Chondrocyte (in vitro differentiated cells): ENCODE results near the gene CASP9. TPM values are rescaled to one million over a fixed set of nuclear protein-coding genes. Genes with fewer than 3 reads are reported as not detected.
"Not testable (repeated sequence)": the region's sequence is repeated elsewhere in the genome, so short reads cannot be mapped to it uniquely, and the experiment has no call there.

ENCODE experiments used
- DNase-seq: peaks from one replicate; pipeline ENCODE4 v3.0.0; 2021; ENCODE audit warnings: mixed read lengths, low spot score
- H3K27ac Mint-ChIP-seq: one replicate; pipeline ENCODE4 v1.8.0; 2021; ENCODE audit warnings: mild to moderate bottlenecking, moderate library complexity, mixed read lengths; ENCODE audit not compliant: unreplicated experiment
- H3K27me3 Mint-ChIP-seq: 2 replicates; pipeline ENCODE4 v1.8.0; 2021; ENCODE audit warnings: low read depth, mixed read lengths
- H3K36me3 Mint-ChIP-seq: 2 replicates; pipeline ENCODE4 v1.8.0; 2021; ENCODE audit warnings: low read depth, mixed read lengths
- H3K4me1 Mint-ChIP-seq: 2 replicates; pipeline ENCODE4 v1.8.0; 2021; ENCODE audit warnings: low read depth, mild to moderate bottlenecking, mixed read lengths
- H3K4me3 Mint-ChIP-seq: one replicate; pipeline ENCODE4 v1.8.0; 2021; ENCODE audit warnings: mild to moderate bottlenecking, moderate library complexity, mixed read lengths; ENCODE audit not compliant: unreplicated experiment
- H3K9me3 Mint-ChIP-seq: 2 replicates; pipeline ENCODE4 v1.8.0; 2021; ENCODE audit warnings: low read depth, mixed read lengths
- CTCF ChIP-seq: fragments of 200-600 bp; sonication (generic); IDR thresholded peaks from 2 replicates; pipeline ENCODE4 v1.5.0; 2021; ENCODE audit warnings: antibody characterized with exemption, mild to moderate bottlenecking, moderate library complexity
- total RNA-seq: library from RNA; stranded (reverse); gene quantifications from 3 replicates; pipeline ENCODE4 v1.2.1, GENCODE V29; 2021

CASP9 gene
- total RNA-seq, 1 donor from 2014 or later = 11.6 TPM

- Mint-ChIP-seq H3K27me3 (no peaks in the 10 kb centered on the region), H3K36me3 (no peaks in the 10 kb centered on the region), H3K4me3 (no peak overlapping the region), H3K27ac (no peak overlapping the region), H3K4me1 (peaks cover 28% of the 10 kb centered on the region), H3K9me3 (no peaks in the 10 kb centered on the region)
- TF ChIP-seq CTCF = no peak
- no peak for DNase-seq
Measured at GRCh38 chr1:15522551-15522950, 1.5 kb downstream of the CASP9 start.

- not testable (repeated sequence) for H3K9me3 Mint-ChIP-seq, H3K36me3 Mint-ChIP-seq, H3K27me3 Mint-ChIP-seq, H3K27ac Mint-ChIP-seq, H3K4me3 Mint-ChIP-seq, DNase-seq
- H3K4me1 Mint-ChIP-seq = peaks cover 23% of the 10 kb centered on the region
Measured at GRCh38 chr1:15521206-15521906, 2.7 kb downstream of the CASP9 start.

DNA sequence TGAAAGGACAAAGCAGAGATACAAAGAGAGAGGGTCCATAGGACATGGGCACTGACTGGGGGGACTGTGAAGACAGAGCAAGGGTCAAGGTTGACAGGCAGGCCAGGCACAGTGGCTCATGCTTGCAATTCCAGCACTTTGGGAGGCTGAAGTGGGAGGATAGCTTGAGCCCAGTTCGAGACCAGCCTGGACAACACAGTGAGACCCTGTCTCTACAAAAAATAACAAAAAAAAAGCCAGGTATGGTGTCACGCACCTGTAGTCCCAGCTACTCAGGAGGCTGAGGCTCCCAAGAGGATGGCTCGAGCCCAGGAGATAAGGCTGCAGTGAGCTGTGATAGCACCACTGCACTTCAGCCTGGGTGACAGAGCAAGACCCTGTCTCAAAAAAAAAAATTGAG, 4.4 kb downstream of the CASP9 start:
- Mint-ChIP-seq H3K9me3 (no peaks in the 10 kb centered on the region), H3K4me3 (no peak overlapping the region), H3K36me3 (peaks cover 8% of the 10 kb centered on the region), H3K27ac (no peak overlapping the region), H3K4me1 (peaks cover 10% of the 10 kb centered on the region), H3K27me3 (no peaks in the 10 kb centered on the region)
- no peak for TF ChIP-seq CTCF
- DNase-seq = no peak

DNA sequence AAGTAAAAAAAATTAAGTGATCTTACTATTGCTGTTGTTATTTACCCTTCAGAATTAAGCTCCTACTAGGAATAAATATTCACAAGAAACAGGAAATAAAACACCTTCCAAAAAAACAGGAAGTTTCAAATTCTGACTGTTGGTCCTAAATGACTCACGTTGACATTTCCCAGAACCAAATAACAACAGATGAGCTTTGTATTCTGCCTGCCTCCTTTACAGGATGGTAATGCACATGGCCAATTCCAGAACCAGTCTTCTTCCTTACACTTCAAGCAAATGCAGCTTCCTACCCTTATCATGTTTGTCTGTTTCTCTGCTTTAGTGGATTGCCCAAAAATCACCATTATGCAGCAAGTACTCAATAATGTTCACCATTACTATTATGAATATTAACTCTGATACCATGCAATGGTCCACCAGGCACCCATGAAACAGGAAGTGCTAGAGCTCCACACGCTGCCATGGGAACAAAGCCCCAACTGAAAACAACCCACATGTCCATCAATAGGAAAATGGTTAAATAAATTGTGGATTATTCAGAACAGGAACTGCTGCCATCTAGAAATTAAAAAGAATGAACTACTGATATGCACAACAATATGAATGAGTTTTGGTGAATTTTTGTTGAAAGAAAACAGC, 8.9 kb downstream of the CASP9 start:
- Mint-ChIP-seq H3K4me3 (no peak overlapping the region), H3K27me3 (no peaks in the 10 kb centered on the region), H3K4me1 (no peaks in the 10 kb centered on the region), H3K27ac (no peak overlapping the region), H3K36me3 (peaks cover 14% of the 10 kb centered on the region), H3K9me3 (no peaks in the 10 kb centered on the region)
- TF ChIP-seq CTCF = no peak
- no peak for DNase-seq

DNA sequence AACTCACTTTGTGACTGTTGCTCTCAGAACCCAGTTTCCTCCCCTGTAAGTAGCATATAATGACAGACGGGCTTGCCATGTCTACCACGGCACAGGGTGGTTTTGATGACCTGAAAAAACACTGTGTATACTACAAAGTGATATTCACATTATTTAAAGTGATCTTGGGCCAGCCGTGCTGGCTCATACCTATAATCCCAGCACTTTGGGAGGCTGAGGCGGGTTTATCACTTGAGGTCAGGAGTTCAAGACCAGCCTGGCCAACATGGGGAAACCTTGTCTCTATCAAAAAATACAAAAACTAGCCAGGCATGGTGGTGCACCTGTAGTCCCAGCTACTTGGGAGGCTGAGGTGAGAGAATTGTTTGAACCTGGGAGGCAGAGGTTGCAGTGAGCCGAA, 9.5 kb downstream of the CASP9 start:
- not testable (repeated sequence) for H3K27me3 Mint-ChIP-seq, H3K9me3 Mint-ChIP-seq, DNase-seq, H3K27ac Mint-ChIP-seq, H3K4me3 Mint-ChIP-seq, H3K4me1 Mint-ChIP-seq
- H3K36me3 Mint-ChIP-seq = peaks cover 14% of the 10 kb centered on the region

DNA sequence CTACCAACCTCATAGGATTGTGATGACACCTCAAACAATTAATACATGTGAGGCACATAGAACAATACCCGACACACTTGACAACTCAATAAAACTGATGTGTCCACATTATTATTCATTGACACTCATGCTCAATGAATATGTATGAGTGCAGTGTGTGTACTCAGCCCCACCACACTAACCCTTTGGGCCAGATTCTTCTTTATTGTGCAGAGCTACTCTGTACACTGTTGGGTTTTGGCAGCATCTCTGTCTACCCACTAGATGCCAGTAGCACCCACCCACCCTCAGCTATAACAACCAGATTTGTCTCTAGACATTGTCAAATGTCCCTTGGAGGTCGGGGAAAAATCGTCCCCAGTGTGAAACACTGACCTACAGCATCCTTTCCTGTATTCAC, 10.1 kb downstream of the CASP9 start:
- Mint-ChIP-seq H3K27ac (no peak overlapping the region), H3K27me3 (no peaks in the 10 kb centered on the region), H3K4me1 (no peaks in the 10 kb centered on the region), H3K9me3 (no peaks in the 10 kb centered on the region), H3K4me3 (no peak overlapping the region), H3K36me3 (peaks cover 14% of the 10 kb centered on the region)
- no peak for DNase-seq
- TF ChIP-seq CTCF = no peak
